ENCODE measurements around the gene MAPRE3.
"Not testable (repeated sequence)": the region's sequence is repeated elsewhere in the genome, so short reads cannot be mapped to it uniquely, and the experiment has no call there.

Gene MAPRE3
- 6.6 to 18.8 (median 8.6) reads per million in 18 experiments for total RNA-seq

- peak; percentile 66 to 82 for DNase-seq
Measured at GRCh38 chr2:26970244-26970927, at the start of gene MAPRE3. TSS of gene MAPRE3 (plus strand) at chr2:26970637. CDS start at chr2:27022219, 51,582 bp downstream.

GRCh38 chr2:26921323-26921722 is 49.1 kb upstream of the MAPRE3 start:
- DNase-seq = no peak

GRCh38 chr2:26922405-26923188 is 47.8 kb upstream of the MAPRE3 start:
- DNase-seq = peak; percentile 40 to 58

DNA sequence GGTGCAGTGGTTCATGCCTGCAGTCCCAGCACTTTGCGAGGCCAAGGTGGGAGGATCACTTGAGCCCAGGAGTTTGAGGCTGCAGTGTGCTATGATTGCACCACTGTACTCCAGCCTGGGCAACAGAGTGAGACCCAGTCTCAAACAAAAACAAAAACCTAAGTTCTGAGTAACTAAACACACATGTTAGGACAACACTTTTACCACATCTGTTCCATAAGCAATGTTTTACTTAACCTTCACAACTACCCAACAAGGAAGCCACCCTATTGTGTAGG is 47.3 kb upstream of the MAPRE3 start:
- DNase-seq = not testable (repeated sequence)

GRCh38 chr2:26924731-26925099 is 45.7 kb upstream of the MAPRE3 start:
- DNase-seq = no peak

DNA sequence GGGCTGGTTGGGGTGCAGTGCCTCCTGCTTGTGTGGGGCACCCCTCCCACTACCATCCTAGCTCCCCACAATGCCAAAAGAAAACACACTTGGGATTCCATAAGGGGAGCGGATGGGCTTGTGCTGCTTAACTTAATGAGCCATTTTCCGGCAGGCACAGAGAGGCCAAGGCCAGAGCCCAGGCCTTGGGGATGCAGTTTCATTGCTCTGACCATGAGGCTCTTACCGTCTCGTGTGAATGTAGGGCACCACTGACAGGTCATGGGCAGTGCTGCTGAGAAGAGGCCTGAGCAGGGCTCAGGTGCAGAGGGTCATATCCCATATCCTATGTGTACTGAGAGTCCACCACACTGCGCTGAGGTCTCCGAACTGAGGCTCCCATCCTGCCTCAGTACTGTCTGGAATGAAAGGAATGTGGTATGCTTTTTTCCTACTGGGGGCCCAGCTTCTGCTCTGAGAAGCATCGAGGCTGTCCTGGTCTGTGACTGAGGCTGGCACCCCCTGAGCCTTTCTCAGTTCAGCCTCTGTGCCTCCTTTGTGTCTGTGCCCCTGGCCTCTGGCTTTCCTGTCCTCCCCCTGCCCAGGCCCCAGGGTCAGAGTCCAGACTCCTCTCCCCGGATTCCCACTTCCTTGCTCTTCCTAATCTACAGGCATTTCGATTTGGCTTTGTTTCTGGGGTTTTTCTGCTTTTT is 45.2 kb upstream of the MAPRE3 start:
- no peak for DNase-seq

GRCh38 chr2:26927221-26927620 is 43.2 kb upstream of the MAPRE3 start:
- no peak for DNase-seq

GRCh38 chr2:26932974-26933373 is 37.5 kb upstream of the MAPRE3 start:
- no peak for DNase-seq

DNA sequence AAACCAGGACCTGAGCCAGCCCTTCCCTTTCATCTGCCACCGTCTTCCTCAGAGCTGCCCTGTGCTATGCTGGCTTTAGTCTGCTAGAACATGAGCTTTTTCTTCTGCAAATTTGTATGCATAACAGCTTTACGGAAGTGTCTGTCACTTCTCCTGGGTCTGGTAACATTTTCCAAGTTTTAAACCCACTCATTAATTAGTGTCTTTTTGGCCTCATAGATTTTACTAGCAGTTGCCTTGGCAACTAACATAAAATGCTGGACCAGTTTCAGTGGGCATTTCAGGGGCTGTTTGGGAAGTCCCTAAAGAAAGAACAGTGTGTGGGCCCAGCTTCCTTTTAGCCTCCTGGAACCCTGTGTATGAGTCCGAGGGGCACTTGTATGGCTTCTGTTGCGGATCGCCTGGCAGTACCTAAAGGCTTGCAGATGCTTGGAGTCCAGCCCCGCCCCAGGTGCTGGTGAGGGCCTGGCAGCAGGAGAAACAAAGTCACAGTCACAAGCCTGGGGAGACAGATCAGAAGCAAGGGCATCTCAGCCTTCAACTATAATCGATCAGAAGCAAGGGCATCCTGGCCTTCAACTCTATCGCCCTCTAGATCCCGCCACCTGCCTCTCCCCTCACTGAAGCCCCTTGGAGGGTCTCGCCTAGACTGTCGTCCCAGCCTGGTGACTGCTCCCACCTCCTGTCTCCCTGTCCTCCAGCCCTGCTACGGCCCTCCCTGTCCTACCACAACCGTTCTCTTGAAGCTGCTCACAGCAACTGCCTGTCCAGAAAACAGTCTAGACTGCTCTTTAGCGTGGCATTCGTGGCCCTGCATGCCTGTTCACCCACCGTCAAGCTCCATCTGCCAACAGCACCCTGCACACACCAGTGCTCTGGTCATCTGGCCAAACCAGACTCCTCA is 36.8 kb upstream of the MAPRE3 start:
- no peak for DNase-seq

DNA sequence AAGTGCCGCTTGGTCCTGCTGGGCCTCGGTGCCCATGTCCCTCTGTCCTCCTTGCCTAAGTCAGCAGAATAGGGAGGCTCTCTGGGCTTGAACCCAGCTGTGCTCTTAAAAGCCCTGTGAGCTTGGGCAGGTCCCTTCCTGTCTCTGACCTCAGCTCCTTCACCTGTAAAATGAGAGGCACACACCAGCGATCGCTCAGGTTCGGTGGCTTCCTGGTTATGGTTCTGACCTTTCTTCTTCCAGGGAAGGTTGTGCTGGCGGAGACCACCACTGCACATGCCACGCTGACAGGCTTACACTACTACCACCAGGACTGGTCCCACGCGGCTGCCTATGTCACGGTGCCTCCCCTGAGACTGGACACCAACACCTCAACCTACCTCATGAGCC is 36.1 kb upstream of the MAPRE3 start:
- DNase-seq = no peak

DNA sequence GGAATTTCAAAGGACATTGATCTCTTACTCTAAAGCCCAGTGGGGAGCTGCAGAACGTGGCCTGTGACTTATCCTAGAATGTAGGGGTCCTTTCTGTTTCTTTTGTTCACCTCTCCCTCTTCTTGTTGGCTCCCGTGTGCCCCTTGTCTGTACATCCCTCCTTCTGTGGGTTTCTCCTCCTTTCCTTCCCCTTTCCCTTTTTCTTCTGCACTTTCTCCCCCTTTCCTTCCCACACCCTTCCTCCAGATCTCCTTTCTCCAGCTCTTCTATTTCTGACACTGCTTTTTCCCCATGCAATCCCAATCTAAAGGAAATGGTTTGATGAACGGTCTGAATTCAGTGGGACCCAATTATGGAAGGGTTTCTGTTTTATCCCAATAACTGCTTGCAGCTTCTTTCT is 35.5 kb upstream of the MAPRE3 start:
- no peak for DNase-seq

GRCh38 chr2:26936855-26937254 is 33.6 kb upstream of the MAPRE3 start:
- no peak for DNase-seq

GRCh38 chr2:26938399-26939118 is 31.9 kb upstream of the MAPRE3 start:
- DNase-seq = no peak

- DNase-seq = no peak
Measured at GRCh38 chr2:26940001-26940400, 30.4 kb upstream of the MAPRE3 start.

DNA sequence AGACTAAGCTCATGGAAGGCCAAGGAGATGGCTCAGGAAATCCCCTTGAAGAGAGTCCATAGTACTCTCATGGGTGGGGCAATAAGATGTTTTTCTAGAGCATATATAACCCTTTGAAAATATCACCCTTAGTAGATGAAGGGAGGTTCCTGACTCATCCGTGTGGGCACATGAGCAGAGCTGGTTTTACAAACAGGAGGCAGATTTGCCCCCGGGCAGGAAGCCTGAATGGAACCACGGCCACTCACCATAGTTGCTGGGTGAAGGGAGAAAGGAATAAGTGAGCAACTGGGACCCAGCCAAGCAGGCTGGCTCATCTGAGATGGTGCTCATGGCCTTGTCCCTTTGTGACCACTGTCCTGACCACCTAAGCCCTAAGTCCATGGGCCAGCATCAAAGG is 29.0 kb upstream of the MAPRE3 start:
- DNase-seq = no peak

GRCh38 chr2:26942543-26943295 is 27.7 kb upstream of the MAPRE3 start:
- peak; percentile 57 to 68 for DNase-seq

GRCh38 chr2:26945991-26946750 is 24.3 kb upstream of the MAPRE3 start:
- DNase-seq = no peak

- peak in 1 of 2 donors; percentile 49 for DNase-seq
Measured at GRCh38 chr2:26946841-26947784, 23.3 kb upstream of the MAPRE3 start.

DNA sequence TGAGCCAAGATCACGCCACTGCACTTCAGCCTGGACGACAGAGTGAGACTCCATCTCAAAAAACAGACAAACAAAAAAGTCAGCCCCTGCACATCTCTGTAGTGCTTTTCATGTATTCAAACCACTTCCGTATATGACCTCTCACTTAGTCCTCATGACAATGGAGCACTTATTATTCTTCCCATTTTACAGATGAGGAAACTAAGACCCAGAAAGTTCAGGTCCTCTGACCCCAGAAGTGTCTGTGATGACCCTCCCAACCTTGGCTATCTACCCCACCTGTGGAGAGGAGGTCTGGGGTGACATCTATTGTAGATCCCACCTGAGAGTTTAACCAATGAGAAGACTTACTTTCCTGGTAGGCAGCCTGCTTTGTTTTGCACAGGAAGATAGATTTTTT is 21.6 kb upstream of the MAPRE3 start:
- no peak for DNase-seq

All from inflammatory macrophage (primary cell).